GM12874 (cell line): ENCODE results near the gene ECI2.

ENCODE experiments used
- TF ChIP-seq, protein P1 (sequence below): IDR thresholded peaks from 2 replicates; pipeline ENCODE4 v1.5.1; 2011; ENCODE audit warnings: low read depth, mild to moderate bottlenecking, control low read depth, low read length, moderate library complexity; ENCODE audit not compliant: insufficient read depth

Gene ECI2

DNA sequence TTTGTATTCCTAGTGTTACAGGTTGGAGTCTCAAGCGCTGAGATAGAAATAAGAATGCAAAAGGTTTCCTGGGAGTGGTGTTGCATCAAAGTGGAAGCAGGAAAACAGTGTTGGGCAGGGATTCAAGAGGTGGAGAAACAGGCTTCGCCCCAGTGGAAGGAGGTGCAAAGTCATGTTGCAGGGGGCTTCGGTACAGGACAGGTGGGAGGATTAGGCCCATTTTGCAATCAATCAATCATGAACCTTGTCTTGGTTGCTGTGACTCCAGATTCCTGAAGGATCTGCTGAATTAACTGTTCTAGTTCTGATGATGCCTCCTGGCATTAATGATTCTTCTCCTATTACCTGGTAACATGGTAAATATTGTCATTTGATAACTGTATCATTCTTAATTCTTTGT, 34.1 kb downstream of the ECI2 start:
- TF ChIP-seq, protein P1, sequence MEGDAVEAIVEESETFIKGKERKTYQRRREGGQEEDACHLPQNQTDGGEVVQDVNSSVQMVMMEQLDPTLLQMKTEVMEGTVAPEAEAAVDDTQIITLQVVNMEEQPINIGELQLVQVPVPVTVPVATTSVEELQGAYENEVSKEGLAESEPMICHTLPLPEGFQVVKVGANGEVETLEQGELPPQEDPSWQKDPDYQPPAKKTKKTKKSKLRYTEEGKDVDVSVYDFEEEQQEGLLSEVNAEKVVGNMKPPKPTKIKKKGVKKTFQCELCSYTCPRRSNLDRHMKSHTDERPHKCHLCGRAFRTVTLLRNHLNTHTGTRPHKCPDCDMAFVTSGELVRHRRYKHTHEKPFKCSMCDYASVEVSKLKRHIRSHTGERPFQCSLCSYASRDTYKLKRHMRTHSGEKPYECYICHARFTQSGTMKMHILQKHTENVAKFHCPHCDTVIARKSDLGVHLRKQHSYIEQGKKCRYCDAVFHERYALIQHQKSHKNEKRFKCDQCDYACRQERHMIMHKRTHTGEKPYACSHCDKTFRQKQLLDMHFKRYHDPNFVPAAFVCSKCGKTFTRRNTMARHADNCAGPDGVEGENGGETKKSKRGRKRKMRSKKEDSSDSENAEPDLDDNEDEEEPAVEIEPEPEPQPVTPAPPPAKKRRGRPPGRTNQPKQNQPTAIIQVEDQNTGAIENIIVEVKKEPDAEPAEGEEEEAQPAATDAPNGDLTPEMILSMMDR = no peak

DNA sequence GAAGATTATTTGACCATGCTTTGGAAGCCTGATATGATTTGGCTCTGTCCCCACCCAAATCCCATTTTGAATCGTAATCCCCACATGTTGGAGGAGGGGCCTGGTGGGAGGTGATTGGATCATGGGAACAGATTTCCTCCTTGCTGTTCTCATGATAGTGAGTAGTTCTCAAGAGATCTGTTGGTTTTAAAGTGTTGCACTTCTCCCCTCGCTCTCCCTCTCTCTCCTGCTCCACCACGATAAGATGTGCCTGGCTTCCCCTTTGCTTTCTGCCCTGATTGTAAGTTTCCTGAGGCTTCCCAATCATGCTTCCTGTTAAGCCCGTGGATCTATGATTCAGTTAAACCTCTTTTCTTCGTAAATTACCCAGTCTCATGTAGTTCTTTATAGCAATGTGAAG, 34.7 kb downstream of the ECI2 start:
- TF ChIP-seq, protein P1 = no peak

GRCh38 chr6:4093288-4093687, 42.1 kb downstream of the ECI2 start:
- TF ChIP-seq, protein P1 = no peak

- TF ChIP-seq, protein P1 = no peak
These were observed 43.4 kb downstream of the ECI2 start for GRCh38 chr6:4091941-4092340.

DNA sequence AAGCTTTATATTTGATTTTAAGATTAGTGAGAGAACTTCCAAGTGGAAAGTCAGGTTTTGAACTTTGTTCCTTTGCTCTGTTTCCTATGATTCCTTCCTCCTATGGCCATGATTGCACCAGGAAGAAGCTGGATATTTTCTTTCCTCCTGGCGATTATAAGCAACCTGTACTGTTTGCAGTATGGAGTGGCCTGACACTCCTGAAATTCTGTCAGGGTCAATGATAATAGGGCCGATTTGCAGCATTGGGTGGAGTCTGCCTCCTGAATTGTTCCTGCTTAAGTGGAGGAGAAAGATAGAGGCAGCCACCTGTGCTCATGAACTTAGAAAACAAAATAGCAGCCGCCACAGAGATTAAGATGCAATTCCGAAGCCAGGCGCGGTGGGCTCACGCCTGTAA, 46.7 kb downstream of the ECI2 start:
- TF ChIP-seq, protein P1 = no peak

- TF ChIP-seq, protein P1 = no peak
These were observed 50.1 kb downstream of the ECI2 start for GRCh38 chr6:4085332-4085700.

- TF ChIP-seq, protein P1 = no peak
These were observed 50.7 kb downstream of the ECI2 start for GRCh38 chr6:4084444-4085331.
